Activated CD4-positive, CD25-positive, alpha-beta regulatory T cell treated with anti-CD3 and anti-CD28 coated beads, Interleukin-2, amount 50 U/mL, for 72 hours (primary cell): ENCODE data around the gene GCN1.

Source experiments
- DNase-seq: peaks from one replicate; pipeline ENCODE4 v3.0.0; 2021

Gene GCN1

GRCh38 chr12:120141336-120141735 is 53.2 kb downstream of the GCN1 start:
- no peak for DNase-seq

- no peak for DNase-seq
Observed at GRCh38 chr12:120140603-120141002, 53.9 kb downstream of the GCN1 start.

GRCh38 chr12:120139958-120140357 is 54.6 kb downstream of the GCN1 start:
- no peak for DNase-seq

- no peak for DNase-seq
Observed at GRCh38 chr12:120138366-120138765, 56.1 kb downstream of the GCN1 start.

GRCh38 chr12:120137833-120138232 is 56.7 kb downstream of the GCN1 start:
- DNase-seq = no peak

- DNase-seq = no peak
Observed at GRCh38 chr12:120136093-120136770, 58.3 kb downstream of the GCN1 start.

- no peak for DNase-seq
Observed at GRCh38 chr12:120134307-120134980, 60.1 kb downstream of the GCN1 start.

- no peak for DNase-seq
Observed at GRCh38 chr12:120132863-120133385, 61.6 kb downstream of the GCN1 start.

- DNase-seq = no peak
Observed at GRCh38 chr12:120132054-120132836, 62.3 kb downstream of the GCN1 start.

GRCh38 chr12:120131116-120131515 is 63.4 kb downstream of the GCN1 start:
- DNase-seq = no peak

- no peak for DNase-seq
Observed at GRCh38 chr12:120130011-120130410, 64.5 kb downstream of the GCN1 start.

- DNase-seq = no peak
Observed at GRCh38 chr12:120126635-120127005, 67.9 kb downstream of the GCN1 start.

GRCh38 chr12:120125792-120126634 is 68.5 kb downstream of the GCN1 start:
- DNase-seq = no peak

GRCh38 chr12:120125029-120125428 is 69.5 kb downstream of the GCN1 start:
- no peak for DNase-seq

- DNase-seq = no peak
Observed at GRCh38 chr12:120121766-120122293, 72.7 kb downstream of the GCN1 start.

GRCh38 chr12:120121343-120121742 is 73.2 kb downstream of the GCN1 start:
- no peak for DNase-seq

GRCh38 chr12:120119271-120119973 is 75.1 kb downstream of the GCN1 start:
- no peak for DNase-seq

- DNase-seq = no peak
Observed at GRCh38 chr12:120118321-120119061, 76.0 kb downstream of the GCN1 start.

- no peak for DNase-seq
Observed at GRCh38 chr12:120117961-120118320, 76.6 kb downstream of the GCN1 start.

GRCh38 chr12:120116792-120117651 is 77.5 kb downstream of the GCN1 start:
- peak; percentile 99 for DNase-seq
